SK-N-SH treated with all-trans-retinoic acid at 6 μM for 48 hours (cell line): Measurements from ENCODE around the gene ADRA2B.

ENCODE experiments used
- ATAC-seq: fragments of 200-7000 bp; cut with Tn5 transposase; 3 replicates; pipeline ENCODE4 v1.9.1; 2020; ENCODE audit warnings: mild to moderate bottlenecking, moderate library complexity
- ARNTL ChIP-seq: fragments of 450-650 bp; formaldehyde crosslinking; IDR thresholded peaks from 2 replicates; pipeline ENCODE4 v1.5.0; 2020; ENCODE audit warnings: low read depth, mild to moderate bottlenecking, moderate library complexity, borderline replicate concordance
- BACH2 ChIP-seq: fragments of 250-450 bp; sonication (Bioruptor Pico); IDR thresholded peaks from 2 replicates; pipeline ENCODE4 v1.9.0; 2021; ENCODE audit warnings: mild to moderate bottlenecking, borderline replicate concordance
- CSDC2 ChIP-seq: fragments of 250-450 bp; sonication (Bioruptor Pico); IDR thresholded peaks from 2 replicates; pipeline ENCODE4 v1.5.0; 2020; ENCODE audit warnings: mild to moderate bottlenecking, moderate library complexity
- CSRNP3 ChIP-seq: fragments of 250-450 bp; sonication (Bioruptor Pico); IDR thresholded peaks from 2 replicates; pipeline ENCODE4 v1.5.1; 2021; ENCODE audit warnings: mild to moderate bottlenecking, moderate library complexity
- ESRRG ChIP-seq: fragments of 250-450 bp; sonication (Bioruptor Pico); IDR thresholded peaks from 2 replicates; pipeline ENCODE4 v1.6.1; 2021; ENCODE audit warnings: mild to moderate bottlenecking
- GLIS3 ChIP-seq: fragments of 250-450 bp; sonication (Bioruptor Pico); IDR thresholded peaks from 2 replicates; pipeline ENCODE4 v1.5.0; 2020; ENCODE audit warnings: mild to moderate bottlenecking, moderate library complexity
- ISL1 ChIP-seq: fragments of 250-450 bp; sonication (Bioruptor Pico); IDR thresholded peaks from 2 replicates; pipeline ENCODE4 v2.1.2; 2022; ENCODE audit warnings: mild to moderate bottlenecking, moderate library complexity
- OSR1 ChIP-seq: fragments of 250-450 bp; sonication (Bioruptor Pico); IDR thresholded peaks from 2 replicates; pipeline ENCODE4 v1.8.0; 2022; ENCODE audit warnings: moderate library complexity, mild to moderate bottlenecking, inconsistent platforms
- PATZ1 ChIP-seq: fragments of 250-450 bp; sonication (Bioruptor Pico); IDR thresholded peaks from 2 replicates; pipeline ENCODE4 v1.8.0; 2020; ENCODE audit warnings: mild to moderate bottlenecking, moderate library complexity, borderline replicate concordance
- POU6F1 ChIP-seq: fragments of 250-450 bp; sonication (Bioruptor Pico); IDR thresholded peaks from 2 replicates; pipeline ENCODE4 v1.8.0; 2021; ENCODE audit warnings: low read depth, mild to moderate bottlenecking, moderate library complexity, borderline replicate concordance
- PPARA ChIP-seq: fragments of 250-450 bp; sonication (Bioruptor Pico); IDR thresholded peaks from 2 replicates; pipeline ENCODE4 v1.5.0; 2020; ENCODE audit warnings: mild to moderate bottlenecking, borderline replicate concordance
- RARB ChIP-seq: fragments of 250-450 bp; sonication (Bioruptor Pico); IDR thresholded peaks from 2 replicates; pipeline ENCODE4 v1.8.0; 2021; ENCODE audit warnings: mild to moderate bottlenecking, moderate library complexity
- TCF4 ChIP-seq: fragments of 250-450 bp; sonication (Bioruptor Pico); IDR thresholded peaks from 2 replicates; pipeline ENCODE4 v1.8.0; 2021; ENCODE audit warnings: mild to moderate bottlenecking, moderate library complexity, borderline replicate concordance
- TOX ChIP-seq: fragments of 250-450 bp; sonication (Bioruptor Pico); IDR thresholded peaks from 2 replicates; pipeline ENCODE4 v1.8.0; 2021; ENCODE audit warnings: mild to moderate bottlenecking, moderate library complexity, borderline replicate concordance
- TSHZ2 ChIP-seq: fragments of 250-450 bp; sonication (Bioruptor Pico); IDR thresholded peaks from 2 replicates; pipeline ENCODE4 v1.5.0; 2020; ENCODE audit warnings: mild to moderate bottlenecking, moderate library complexity
- ZC3H10 ChIP-seq: fragments of 250-450 bp; sonication (Bioruptor Pico); IDR thresholded peaks from 2 replicates; pipeline ENCODE4 v1.5.1; 2021; ENCODE audit warnings: mild to moderate bottlenecking, moderate library complexity
- ZFP3 ChIP-seq: fragments of 250-450 bp; sonication (Bioruptor Pico); IDR thresholded peaks from 2 replicates; pipeline ENCODE4 v1.5.0; 2020; ENCODE audit warnings: mild to moderate bottlenecking, moderate library complexity
- ZFP30 ChIP-seq: fragments of 450-650 bp; formaldehyde crosslinking; IDR thresholded peaks from 2 replicates; pipeline ENCODE4 v1.5.0; 2022; ENCODE audit warnings: mild to moderate bottlenecking, moderate library complexity
- ZNF565 ChIP-seq: fragments of 450-650 bp; formaldehyde crosslinking; conservative IDR thresholded peaks from 2 replicates; pipeline ENCODE4 v1.5.0; 2020; ENCODE audit warnings: low read depth, mild to moderate bottlenecking, moderate library complexity
- ZNF70 ChIP-seq: fragments of 450-650 bp; formaldehyde crosslinking; IDR thresholded peaks from 2 replicates; pipeline ENCODE4 v1.5.0; 2020; ENCODE audit warnings: mild to moderate bottlenecking, moderate library complexity
- ZNF8 ChIP-seq: fragments of 450-650 bp; formaldehyde crosslinking; IDR thresholded peaks from 2 replicates; pipeline ENCODE4 v1.5.0; 2020; ENCODE audit warnings: mild to moderate bottlenecking, moderate library complexity

The ADRA2B gene

GRCh38 chr2:96144481-96145035 lies 28.2 kb upstream of the ADRA2B start:
- no peak for TF ChIP-seq ZC3H10 (CRISPR knock-in tag)
- no peak for ATAC-seq

- TF ChIP-seq TSHZ2 (CRISPR knock-in tag) (no peak), ZNF8 (CRISPR knock-in tag) (no peak), PATZ1 (CRISPR knock-in tag) (no peak), TOX (CRISPR knock-in tag) (no peak), ZNF565 (CRISPR knock-in tag) (no peak), PPARA (CRISPR knock-in tag) (no peak), ISL1 (CRISPR knock-in tag) (no peak)
- TF ChIP-seq, all 23 proteins: peak for 0
- no peak for ATAC-seq
These were observed 27.6 kb upstream of the ADRA2B start for GRCh38 chr2:96143848-96144480.

- TF ChIP-seq POU6F1 (CRISPR knock-in tag) (no peak), ARNTL (CRISPR knock-in tag) (no peak), OSR1 (CRISPR knock-in tag) (no peak), ESRRG (no peak), GLIS3 (CRISPR knock-in tag) (no peak), TSHZ2 (CRISPR knock-in tag) (no peak), ZFP30 (no peak), ZFP3 (no peak), CSRNP3 (CRISPR knock-in tag) (no peak), TCF4 (no peak), ZC3H10 (CRISPR knock-in tag) (no peak), ZNF70 (CRISPR knock-in tag) (no peak), CSDC2 (CRISPR knock-in tag) (no peak), TOX (CRISPR knock-in tag) (no peak), ISL1 (CRISPR knock-in tag) (no peak), ZNF565 (CRISPR knock-in tag) (no peak), RARB (CRISPR knock-in tag) (no peak), ZNF8 (CRISPR knock-in tag) (no peak), BACH2 (CRISPR knock-in tag) (no peak), PPARA (CRISPR knock-in tag) (no peak)
These were observed 27.0 kb upstream of the ADRA2B start for GRCh38 chr2:96143231-96143847.

More at GRCh38 chr2:96143231-96143847, 27.0 kb upstream of the ADRA2B start:
- no peak for ATAC-seq
